H1 (cell line): Measurements from ENCODE around the gene CDKL5. TPM values are rescaled to one million over a fixed set of nuclear protein-coding genes. Genes with fewer than 3 reads are reported as not detected.

ENCODE experiments used
- CTCF ChIA-PET: fragments of 300-600 bp; sonication (Branson Sonifier 250); formaldehyde crosslinking; loops from one replicate; lab custom pipeline; 2021; ENCODE audit not compliant: partially characterized antibody; lab: Charles Lee
- POLR2A ChIA-PET: fragments of 300-600 bp; sonication (Branson Sonifier 250); formaldehyde crosslinking; loops from one replicate; lab custom pipeline; 2021; ENCODE audit warnings: inconsistent platforms; ENCODE audit not compliant: partially characterized antibody; lab: Charles Lee
- DNase-seq, 2 experiments: peaks; one replicate each; pipeline versions ENCODE4 v3.0.0 to v3.0.0-alpha.2; 2010 to 2022; ENCODE audit warnings: low spot score in 2 of 2, low read depth in 1 of 2, mixed read lengths in 1 of 2
- FAIRE-seq: peaks from 2 replicates; lab custom pipeline; 2011; peaks lifted over from hg19 to GRCh38; lab: Jason Lieb, UNC
- H2AFZ ChIP-seq: 2 replicates; pipeline ENCODE4 v1.8.1; 2012; ENCODE audit warnings: low read length, inconsistent platforms
- H2AK5ac ChIP-seq: 2 replicates; pipeline ENCODE4 v1.6.1; 2013; ENCODE audit warnings: low read depth, low read length
- H2BK120ac ChIP-seq: replicated peaks from 2 replicates; pipeline ENCODE3; 2013; ENCODE audit warnings: low read depth, low read length, inconsistent platforms
- H2BK12ac ChIP-seq: 2 replicates; pipeline ENCODE4 v1.6.1; 2013; ENCODE audit warnings: low read depth, low read length
- H2BK15ac ChIP-seq: 2 replicates; pipeline ENCODE4 v1.6.1; 2013; ENCODE audit warnings: low read length
- H2BK20ac ChIP-seq: 2 replicates; pipeline ENCODE4 v1.6.1; 2013; ENCODE audit warnings: low read length
- H2BK5ac ChIP-seq: 2 replicates; pipeline ENCODE4 v1.6.1; 2013; ENCODE audit warnings: low read depth, low read length
- H3K14ac ChIP-seq: 2 replicates; pipeline ENCODE4 v1.6.1; 2013; ENCODE audit warnings: inconsistent platforms; ENCODE audit not compliant: insufficient read length
- H3K18ac ChIP-seq: 2 replicates; pipeline ENCODE4 v1.6.1; 2013; ENCODE audit warnings: low read length; ENCODE audit errors: extremely low read depth
- H3K23ac ChIP-seq: 2 replicates; pipeline ENCODE4 v1.6.1; 2013; ENCODE audit warnings: inconsistent platforms; ENCODE audit not compliant: insufficient read length
- H3K23me2 ChIP-seq: 2 replicates; pipeline ENCODE4 v1.6.1; 2013; ENCODE audit warnings: low read depth, low read length
- H3K27ac ChIP-seq: 2 replicates; pipeline ENCODE4 v1.6.1; 2011; ENCODE audit warnings: low read depth, low read length, inconsistent platforms
- H3K27me3 ChIP-seq, 4 experiments: replicated peaks in 1 of 4; 1 replicate in 1 of 4; 2 replicates in 3 of 4; pipeline versions ENCODE4 v1.6.1 to v1.8.1; 2011 to 2013; ENCODE audit warnings: low read length in 3 of 4, mild to moderate bottlenecking in 3 of 4, inconsistent platforms in 2 of 4, mixed read lengths in 2 of 4, moderate library complexity in 1 of 4; ENCODE audit not compliant: control insufficient read depth in 3 of 4, insufficient read depth in 3 of 4; ENCODE audit errors: extremely low read depth in 1 of 4
- H3K36me3 ChIP-seq, 4 experiments: 2 replicates each; pipeline versions ENCODE4 v1.6.1 to v1.8.1; 2011 to 2013; ENCODE audit warnings: mild to moderate bottlenecking in 4 of 4, low read length in 3 of 4, moderate library complexity in 2 of 4, control low read depth in 1 of 4, inconsistent platforms in 1 of 4; ENCODE audit not compliant: insufficient read depth in 4 of 4, control insufficient read depth in 2 of 4
- H3K4ac ChIP-seq: replicated peaks from 2 replicates; pipeline ENCODE3; 2013; ENCODE audit warnings: low read length, low read depth, mixed read lengths, inconsistent platforms; ENCODE audit not compliant: insufficient read length
- H3K4me1 ChIP-seq, 4 experiments: replicated peaks in 1 of 4; 1 replicate in 1 of 4; 2 replicates in 3 of 4; pipeline versions ENCODE4 v1.6.1 to v1.8.1; 2011 to 2013; ENCODE audit warnings: low read length in 3 of 4, inconsistent platforms in 2 of 4, mixed read lengths in 1 of 4; ENCODE audit not compliant: insufficient read depth in 4 of 4, control insufficient read depth in 3 of 4
- H3K4me2 ChIP-seq, 2 experiments: 2 replicates each; pipeline versions ENCODE4 v1.6.1 to v1.8.1; 2011 to 2013; ENCODE audit warnings: low read depth in 2 of 2, low read length in 2 of 2, control low read depth in 1 of 2, inconsistent platforms in 1 of 2, mild to moderate bottlenecking in 1 of 2; ENCODE audit not compliant: insufficient read depth in 1 of 2
- H3K4me3 ChIP-seq, 4 experiments: fragments of 200-600, 300-600 bp in 1 of 4; sonication (generic), shearing (Covaris generic), sonication (Bioruptor Twin) in 1 of 4; 2 replicates each; pipeline versions ENCODE4 v1.5.1 to v1.8.1; 2011 to 2016; ENCODE audit warnings: low read length in 4 of 4, low read depth in 3 of 4, control low read depth in 2 of 4, inconsistent platforms in 2 of 4, mild to moderate bottlenecking in 2 of 4, mixed read lengths in 1 of 4, moderate library complexity in 1 of 4; ENCODE audit not compliant: insufficient read depth in 2 of 4; ENCODE audit errors: extremely low read depth in 1 of 4
- H3K56ac ChIP-seq: replicated peaks from 2 replicates; pipeline ENCODE3; 2013; ENCODE audit warnings: low read depth, mild to moderate bottlenecking, mixed read lengths, low read length, inconsistent platforms; ENCODE audit not compliant: insufficient read length
- H3K79me1 ChIP-seq: 2 replicates; pipeline ENCODE4 v1.6.1; 2013; ENCODE audit warnings: low read depth, low read length, control low read depth
- H3K79me2 ChIP-seq, 2 experiments: 2 replicates each; pipeline versions ENCODE4 v1.6.1 to v1.8.1; 2012 to 2013; ENCODE audit warnings: low read length in 2 of 2, mild to moderate bottlenecking in 2 of 2, inconsistent platforms in 1 of 2; ENCODE audit not compliant: insufficient read depth in 2 of 2, control insufficient read depth in 1 of 2
- H3K9ac ChIP-seq, 4 experiments: replicated peaks in 1 of 4; 1 replicate in 1 of 4; 2 replicates in 3 of 4; pipeline versions ENCODE4 v1.6.1 to v1.8.1; 2011 to 2013; ENCODE audit warnings: low read depth in 3 of 4, low read length in 3 of 4, control low read depth in 2 of 4, mild to moderate bottlenecking in 2 of 4, moderate library complexity in 2 of 4, inconsistent platforms in 1 of 4; ENCODE audit errors: extremely low read depth in 1 of 4
- H3K9me3 ChIP-seq, 2 experiments: 2 replicates each; pipeline versions ENCODE4 v1.6.1 to v1.8.1; 2012 to 2013; ENCODE audit warnings: mild to moderate bottlenecking in 2 of 2, moderate library complexity in 2 of 2, control low read depth in 1 of 2, inconsistent platforms in 1 of 2, low read depth in 1 of 2, low read length in 1 of 2, mixed read lengths in 1 of 2; ENCODE audit not compliant: insufficient read depth in 2 of 2
- H4K20me1 ChIP-seq, 2 experiments: replicated peaks in 1 of 2; 2 replicates each; pipeline versions ENCODE3 to v1.8.1; 2011 to 2013; ENCODE audit warnings: inconsistent platforms in 2 of 2, low read length in 2 of 2, mild to moderate bottlenecking in 1 of 2; ENCODE audit not compliant: insufficient read depth in 2 of 2, control insufficient read depth in 1 of 2
- H4K5ac ChIP-seq: 2 replicates; pipeline ENCODE4 v1.6.1; 2013; ENCODE audit warnings: low read length, low read depth, mixed read lengths, inconsistent platforms; ENCODE audit not compliant: insufficient read length
- H4K8ac ChIP-seq: 2 replicates; pipeline ENCODE4 v1.8.0; 2013; ENCODE audit warnings: mild to moderate bottlenecking, moderate library complexity, low read length, inconsistent platforms; ENCODE audit not compliant: insufficient read depth; ENCODE audit errors: extremely low read depth
- H4K91ac ChIP-seq: replicated peaks from 2 replicates; pipeline ENCODE3; 2013; ENCODE audit warnings: low read length, mixed read lengths, inconsistent platforms; ENCODE audit not compliant: insufficient read length
- ATF2 ChIP-seq: IDR thresholded peaks from 2 replicates; pipeline ENCODE4 v1.6.1; 2012; ENCODE audit warnings: low read length, inconsistent platforms
- CHD2 ChIP-seq: IDR thresholded peaks from 2 replicates; pipeline ENCODE4 v1.6.1; 2012; ENCODE audit warnings: low read length, improper control_type of control experiment
- KDM4A ChIP-seq: IDR thresholded peaks from one replicate; pipeline ENCODE4 v1.7.1; 2012; ENCODE audit warnings: low read depth, mild to moderate bottlenecking, moderate library complexity, low read length, inconsistent platforms; ENCODE audit not compliant: severe bottlenecking
- KDM5A ChIP-seq: fragments of 200-600 bp; IDR thresholded peaks from 2 replicates; pipeline ENCODE4 v1.7.1; 2012; ENCODE audit warnings: mild to moderate bottlenecking, low read length, inconsistent platforms, mixed read lengths
- MAFK ChIP-seq: IDR thresholded peaks from 2 replicates; pipeline ENCODE4 v1.6.1; 2012; ENCODE audit warnings: low read depth, mild to moderate bottlenecking, improper control_type of control experiment, low read length
- NANOG ChIP-seq: IDR thresholded peaks from 2 replicates; pipeline ENCODE4 v1.6.1; 2011; ENCODE audit warnings: low read length, low read depth, mild to moderate bottlenecking, inconsistent platforms; ENCODE audit not compliant: insufficient read depth, poor library complexity, severe bottlenecking
- NRF1 ChIP-seq: IDR thresholded peaks from 2 replicates; pipeline ENCODE4 v1.6.1; 2011; ENCODE audit warnings: mild to moderate bottlenecking, low read depth, low read length, improper control_type of control experiment
- RFX5 ChIP-seq: IDR thresholded peaks from 2 replicates; pipeline ENCODE4 v1.6.1; 2011; ENCODE audit warnings: low read depth, low read length, improper control_type of control experiment, borderline replicate concordance
- SIN3A ChIP-seq, 2 experiments: IDR thresholded peaks in 1 of 2; conservative IDR thresholded peaks in 1 of 2; 2 replicates each; pipeline ENCODE4 v1.6.1; 2011 to 2012; ENCODE audit warnings: low read length in 2 of 2, improper control_type of control experiment in 1 of 2, low read depth in 1 of 2, mild to moderate bottlenecking in 1 of 2
- SIX5 ChIP-seq: IDR thresholded peaks from 2 replicates; pipeline ENCODE4 v1.6.1; 2011; ENCODE audit warnings: mild to moderate bottlenecking, low read depth, low read length
- TBP ChIP-seq: IDR thresholded peaks from 2 replicates; pipeline ENCODE4 v1.6.1; 2011; ENCODE audit warnings: low read depth, low read length, improper control_type of control experiment
- WGBS, 2 experiments: shearing (Covaris generic) in 1 of 2; methylation state at CpG; one replicate each; pipeline versions ENCODE4 v1.1.6 to v1.1.7; 2013 to 2015; ENCODE audit warnings: low lambda C conversion rate in 2 of 2, mixed read lengths in 2 of 2, inconsistent platforms in 1 of 2, low coverage in 1 of 2, missing lambda C conversion rate in 1 of 2; ENCODE audit not compliant: insufficient replicate concordance in 2 of 2, insufficient coverage in 1 of 2, insufficient read length in 1 of 2; ENCODE audit errors: extremely low coverage in 1 of 2, missing lambda C conversion rate in 1 of 2; 5-methylcytosine and 5-hydroxymethylcytosine counted together
- polyA plus RNA-seq, 7 experiments: library from polyadenylated mRNA; depleted of rRNA in 3 of 7; stranded (reverse) in 5 of 7; unstranded in 2 of 7; fragments of >200 nt in 5 of 7; fragments of 200-250 nt in 2 of 7; gene quantifications; 1 replicate in 5 of 7; 2 replicates in 1 of 7; 4 replicates in 1 of 7; pipeline versions ENCODE4 v1.2.1 to v1.2.3, GENCODE V29; 2011 to 2013; ENCODE audit warnings: missing spikeins in 2 of 7, mixed read lengths in 2 of 7
- total RNA-seq: library from RNA; stranded (reverse); fragmentation: NEBNext Ultra II Directional; extraction: Animal tissue kit (Norgen Biotek cat#: 25700); gene quantifications from 2 replicates; pipeline ENCODE4 v1.2.1, GENCODE V29; 2021
- TF ChIP-seq, protein P1 (sequence below): IDR thresholded peaks from 2 replicates; pipeline ENCODE4 v1.6.1; 2011; ENCODE audit warnings: low read depth, mild to moderate bottlenecking, low read length; ENCODE audit not compliant: insufficient read depth

Gene CDKL5
- total and polyA plus RNA-seq, 2 of the 8 experiments (the other 6 are each of a cell fraction or from before 2014, with no cell fraction given) = 5.5 to 15.6 TPM

DNA sequence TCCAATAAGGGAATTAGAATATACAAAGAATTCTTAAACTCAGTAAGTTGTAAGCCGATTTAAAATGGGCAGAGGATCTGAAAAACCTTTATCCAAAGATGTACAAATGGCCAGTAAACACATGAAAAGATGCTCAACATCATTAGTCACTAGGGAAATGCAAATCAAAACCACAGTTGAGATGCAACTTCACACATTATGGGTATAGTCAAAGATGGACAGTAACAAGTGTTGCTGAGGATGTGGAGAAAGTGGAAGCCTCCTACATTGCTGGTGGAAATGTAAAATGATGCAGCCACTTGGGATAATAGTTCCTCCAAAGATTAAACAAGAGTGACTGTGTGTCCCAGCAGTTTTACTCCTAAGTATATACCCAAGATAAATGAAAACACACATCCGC, 213.9 kb downstream of the CDKL5 start:
- Histone ChIP-seq H3K79me2 (no peaks in the 10 kb centered on the region), H3K9me3 (no peaks in the 10 kb centered on the region), H3K4me1 (peaks cover 0 to 5% (median 0%) of the 10 kb centered on the region in 4 experiments; a peak in 2 of 7 replicates), H3K23ac (no peak overlapping the region), H3K56ac (no peak overlapping the region), H3K23me2 (no peaks in the 10 kb centered on the region), H3K18ac (no peak overlapping the region), H2BK12ac (no peak overlapping the region), H2BK120ac (no peak overlapping the region), H4K20me1 (no peaks in the 10 kb centered on the region), H3K79me1 (no peaks in the 10 kb centered on the region), H2BK15ac (no peak overlapping the region), H4K8ac (no peak overlapping the region), H4K5ac (no peak overlapping the region), H2BK5ac (no peak overlapping the region), H3K4me3 (no peak overlapping the region), H3K36me3 (peaks cover 0 to 2% (median 1%) of the 10 kb centered on the region in 4 experiments; a peak in 3 of 8 replicates), H3K27me3 (no peaks in the 10 kb centered on the region), H3K4me2 (no peak overlapping the region), H3K27ac (no peak overlapping the region), H4K91ac (no peak overlapping the region), H3K4ac (no peak overlapping the region), H3K9ac (no peak overlapping the region), H2AK5ac (no peak overlapping the region), H2AFZ (no peak overlapping the region), H2BK20ac (no peak overlapping the region), H3K14ac (no peak overlapping the region)
- FAIRE-seq (no peak), DNase-seq (no peak)
- POLR2A ChIA-PET = no interaction called here
- CTCF ChIA-PET = no interaction called here
- WGBS, 2 experiments = 79% methylated on average over 2 of the region's 2 CpGs; no CpG with 5 or more reads in 1 of the 2 experiments
- TF ChIP-seq MAFK (no peak), NANOG (no peak), RFX5 (no peak), ATF2 (no peak), KDM4A (no peak), TBP (no peak), SIX5 (no peak), SIN3A (conservative IDR thresholded peaks at IDR 0.05 in 1 of 2, IDR thresholded peaks at IDR 0.05 in 1 of 2; ENCODE audit: low read depth in 1 of 2, low read length in 2 of 2) (no peak), NRF1 (no peak), CHD2 (no peak), KDM5A (no peak)
- TF ChIP-seq, protein P1, sequence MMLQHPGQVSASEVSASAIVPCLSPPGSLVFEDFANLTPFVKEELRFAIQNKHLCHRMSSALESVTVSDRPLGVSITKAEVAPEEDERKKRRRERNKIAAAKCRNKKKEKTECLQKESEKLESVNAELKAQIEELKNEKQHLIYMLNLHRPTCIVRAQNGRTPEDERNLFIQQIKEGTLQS = no peak
